Measurements from ENCODE around the gene MAGI2.

The MAGI2 gene

GRCh38 chr7:78185149-78185745 lies 1268.2 kb downstream of the MAGI2 start:
- no peak for DNase-seq (ENCODE audit: low read depth, low spot score)

GRCh38 chr7:78184299-78184698 lies 1269.2 kb downstream of the MAGI2 start:
- no peak for DNase-seq (ENCODE audit: low read depth, low spot score)

GRCh38 chr7:78179827-78180477 lies 1273.5 kb downstream of the MAGI2 start:
- no peak for DNase-seq (ENCODE audit: low read depth, low spot score)

DNA sequence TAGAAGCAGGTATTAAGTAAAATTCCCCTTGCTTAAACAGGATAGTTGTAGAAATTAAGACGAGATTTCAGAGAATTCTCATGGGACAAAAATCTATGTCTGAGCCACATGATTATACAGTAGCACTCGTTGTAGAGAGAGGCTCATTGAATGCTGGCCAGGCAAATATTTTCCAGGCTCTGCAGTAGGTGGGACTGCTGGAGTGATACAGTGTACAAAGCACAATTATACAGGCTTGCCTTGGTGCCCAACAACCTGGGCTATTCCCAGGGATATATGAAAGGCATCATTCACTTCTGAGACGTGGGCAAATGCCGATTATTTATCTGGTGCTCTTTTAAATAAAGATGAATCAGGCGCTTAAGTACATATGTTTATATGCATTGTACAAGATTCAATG lies 1274.3 kb downstream of the MAGI2 start:
- no peak for DNase-seq (ENCODE audit: low read depth, low spot score)

- DNase-seq (ENCODE audit: low read depth, low spot score) = no peak
Observed at GRCh38 chr7:78178319-78178718, 1275.1 kb downstream of the MAGI2 start.

DNA sequence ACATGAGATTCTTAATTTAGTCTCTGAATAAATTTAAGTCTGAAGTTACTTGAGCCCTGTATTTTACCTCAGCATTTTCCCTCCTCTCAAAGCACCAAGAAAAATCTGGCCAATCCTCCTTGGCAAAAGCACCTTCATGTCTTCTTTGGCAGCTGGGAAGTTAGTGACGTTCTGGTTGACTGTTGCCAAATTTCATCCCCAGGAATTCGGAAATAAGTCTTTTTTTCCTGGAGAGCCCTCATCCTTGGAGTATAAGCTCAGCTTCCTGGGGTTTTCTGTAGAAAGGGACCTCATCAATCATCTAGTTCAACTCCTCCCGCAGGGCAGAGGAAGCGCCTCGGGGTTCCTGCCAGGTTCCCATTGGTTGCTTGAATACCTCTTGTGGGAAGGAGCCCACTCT lies 1277.3 kb downstream of the MAGI2 start:
- no peak for DNase-seq (ENCODE audit: low read depth, low spot score)

- no peak for DNase-seq (ENCODE audit: low read depth, low spot score)
Observed at GRCh38 chr7:78175330-78176100, 1278.0 kb downstream of the MAGI2 start.

- DNase-seq (ENCODE audit: low read depth, low spot score) = no peak
Observed at GRCh38 chr7:78173666-78174065, 1279.8 kb downstream of the MAGI2 start.

- no peak for DNase-seq (ENCODE audit: low read depth, low spot score)
Observed at GRCh38 chr7:78172933-78173591, 1280.4 kb downstream of the MAGI2 start.

GRCh38 chr7:78172267-78172757 lies 1281.2 kb downstream of the MAGI2 start:
- DNase-seq (ENCODE audit: low read depth, low spot score) = no peak

DNA sequence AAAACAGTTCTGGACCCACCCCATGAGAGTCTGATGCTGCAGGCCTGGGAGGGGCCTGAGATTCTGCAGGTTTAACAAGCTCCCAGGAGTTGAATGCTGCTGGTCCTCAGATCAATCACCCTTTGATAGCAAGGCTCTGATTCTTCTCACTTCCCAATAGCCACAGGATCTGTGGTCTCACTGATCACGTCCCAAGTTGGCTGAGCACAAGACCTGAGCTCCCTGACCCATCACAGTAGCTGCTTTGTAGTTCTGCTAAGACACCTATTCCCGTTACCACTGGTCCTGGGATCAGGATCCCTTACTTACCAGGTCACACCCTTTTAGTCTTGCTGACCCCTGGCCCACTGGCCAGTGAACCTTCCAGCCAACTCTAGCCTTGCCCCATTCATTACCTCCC lies 1282.1 kb downstream of the MAGI2 start:
- no peak for DNase-seq (ENCODE audit: low read depth, low spot score)

GRCh38 chr7:78170815-78171214 lies 1282.7 kb downstream of the MAGI2 start:
- DNase-seq (ENCODE audit: low read depth, low spot score) = no peak

DNA sequence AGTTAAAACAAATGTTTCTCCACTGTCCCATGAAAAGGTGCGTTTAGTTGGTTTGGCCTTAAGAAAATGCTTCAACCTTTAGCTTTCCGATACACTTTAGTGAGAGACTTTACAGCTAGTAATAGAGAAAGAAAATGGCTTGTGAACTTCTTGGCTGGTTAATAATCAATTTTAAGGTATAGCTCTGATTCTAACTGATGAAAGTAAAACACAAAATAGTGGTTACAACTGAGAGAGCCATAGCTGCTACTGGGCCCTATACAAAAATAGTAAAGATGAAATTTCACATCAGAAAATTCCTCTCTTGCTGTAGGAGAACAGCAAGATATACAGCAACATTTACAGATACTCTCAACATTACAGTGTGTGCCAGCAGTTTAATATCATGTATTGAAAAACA lies 1283.5 kb downstream of the MAGI2 start:
- no peak for DNase-seq (ENCODE audit: low read depth, low spot score)

GRCh38 chr7:78168865-78169264 lies 1284.6 kb downstream of the MAGI2 start:
- no peak for DNase-seq (ENCODE audit: low read depth, low spot score)

DNA sequence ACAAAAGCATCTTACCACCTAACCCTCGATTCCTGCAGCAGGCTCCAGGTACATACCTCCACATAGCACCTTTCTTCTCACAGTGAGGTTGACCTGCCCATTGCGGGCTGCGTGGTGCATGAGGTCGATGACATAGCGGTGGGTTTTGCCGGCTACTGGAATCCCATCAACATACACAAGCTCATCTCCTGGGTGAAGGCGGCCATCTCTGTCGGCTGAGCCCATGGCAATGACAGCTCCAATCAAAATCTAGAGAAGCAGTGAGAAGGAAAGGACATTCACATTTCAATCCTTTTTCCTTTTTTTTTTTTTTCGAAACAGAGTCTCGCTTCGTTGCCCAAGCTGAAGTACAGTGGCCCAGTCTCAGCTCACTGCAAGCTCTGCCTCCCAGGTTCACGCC lies 1285.6 kb downstream of the MAGI2 start:
- no peak for DNase-seq (ENCODE audit: low read depth, low spot score)

GRCh38 chr7:78165854-78166253 lies 1287.6 kb downstream of the MAGI2 start:
- no peak for DNase-seq (ENCODE audit: low read depth, low spot score)

- DNase-seq (ENCODE audit: low read depth, low spot score) = no peak
Observed at GRCh38 chr7:78165454-78165853, 1288.0 kb downstream of the MAGI2 start.

GRCh38 chr7:78164459-78164858 lies 1289.0 kb downstream of the MAGI2 start:
- no peak for DNase-seq (ENCODE audit: low read depth, low spot score)

DNA sequence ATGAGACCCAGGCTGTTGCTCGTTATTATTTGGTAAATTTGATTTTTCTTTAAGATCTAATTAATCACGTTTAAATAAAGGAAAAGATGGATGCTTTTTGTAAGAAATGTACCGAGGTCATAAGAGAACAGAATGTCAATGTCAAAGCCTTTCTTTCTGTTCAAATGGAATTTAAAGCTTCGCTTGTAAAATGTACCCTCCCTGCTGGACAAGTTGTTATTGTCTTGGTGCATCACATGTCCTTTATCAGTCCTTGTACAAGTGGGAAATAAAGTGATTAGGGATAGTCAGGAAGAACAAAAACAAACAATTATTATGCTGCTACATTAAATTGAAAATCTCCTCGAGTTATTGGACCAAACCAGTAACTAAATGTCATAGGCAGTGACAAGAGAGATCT lies 1291.7 kb downstream of the MAGI2 start:
- no peak for DNase-seq (ENCODE audit: low read depth, low spot score)

GRCh38 chr7:78159545-78159944 lies 1293.9 kb downstream of the MAGI2 start:
- no peak for DNase-seq (ENCODE audit: low read depth, low spot score)

DNA sequence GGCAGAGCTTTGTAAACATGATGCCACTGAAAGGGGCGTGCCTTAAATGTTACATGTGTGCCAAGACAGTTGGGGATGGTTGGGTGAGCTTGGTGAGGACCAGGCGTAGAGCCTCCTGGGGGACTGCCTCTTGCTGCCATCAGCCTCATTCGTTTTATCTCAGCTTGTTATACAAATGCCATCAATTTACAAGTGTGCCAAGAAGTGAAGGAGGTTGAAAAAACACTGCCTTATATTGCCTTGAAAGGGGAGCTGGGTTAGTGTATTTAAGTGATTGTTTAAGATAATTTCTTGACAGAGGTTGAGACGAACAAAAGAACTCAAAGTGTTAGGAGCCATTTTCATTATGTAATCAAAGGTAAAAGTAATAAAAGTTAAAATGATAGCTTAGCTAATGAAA lies 1300.2 kb downstream of the MAGI2 start:
- no peak for DNase-seq (ENCODE audit: low read depth, low spot score)

- no peak for DNase-seq (ENCODE audit: low read depth, low spot score)
Observed at GRCh38 chr7:78151229-78151628, 1302.2 kb downstream of the MAGI2 start.

Measured in activated CD4-positive, CD25-positive, alpha-beta regulatory T cell treated with anti-CD3 and anti-CD28 coated beads, Interleukin-2, amount 50 U/mL, for 16 hours (primary cell).